Karpas-422 (cell line): ENCODE data around the gene CCNT2. TPM values are rescaled to one million over a fixed set of nuclear protein-coding genes. Genes with fewer than 3 reads are reported as not detected.

ENCODE experiments used
- DNase-seq: peaks from one replicate; pipeline ENCODE4 v3.0.0-alpha.2; 2015
- H2AFZ ChIP-seq: fragments of 200-600 bp; sonication (generic); 2 replicates; pipeline ENCODE4 v1.6.1; 2014; ENCODE audit warnings: antibody characterized with exemption, low read length, mixed read lengths
- H3K27ac ChIP-seq: fragments of 200-600 bp; sonication (generic); 2 replicates; pipeline ENCODE4 v1.5.1; 2014; ENCODE audit warnings: mild to moderate bottlenecking, low read length, moderate library complexity
- H3K27me3 ChIP-seq: fragments of 200-600 bp; sonication (generic); 2 replicates; pipeline ENCODE4 v1.6.1; 2014; ENCODE audit warnings: low read length, mixed read lengths
- H3K36me3 ChIP-seq: fragments of 200-600 bp; sonication (generic); 2 replicates; pipeline ENCODE4 v1.6.1; 2014; ENCODE audit warnings: low read length, mixed read lengths; ENCODE audit not compliant: insufficient read depth
- H3K4me1 ChIP-seq: fragments of 200-600 bp; sonication (generic); 2 replicates; pipeline ENCODE4 v1.6.1; 2014; ENCODE audit warnings: mild to moderate bottlenecking, low read length, mixed read lengths
- H3K4me2 ChIP-seq: fragments of 200-600 bp; sonication (generic); 2 replicates; pipeline ENCODE4 v1.6.1; 2014; ENCODE audit warnings: low read length, low read depth, mild to moderate bottlenecking; ENCODE audit not compliant: poor library complexity, severe bottlenecking
- H3K4me3 ChIP-seq: fragments of 200-600 bp; sonication (generic); 2 replicates; pipeline ENCODE4 v1.5.1; 2014; ENCODE audit warnings: mild to moderate bottlenecking, antibody characterized with exemption, low read length, mixed read lengths
- H3K79me2 ChIP-seq: fragments of 200-600 bp; sonication (generic); 2 replicates; pipeline ENCODE4 v1.6.1; 2014; ENCODE audit warnings: mild to moderate bottlenecking, low read length, mixed read lengths
- H3K9ac ChIP-seq: fragments of 200-600 bp; sonication (generic); 2 replicates; pipeline ENCODE4 v1.6.0; 2014; ENCODE audit warnings: low read length
- H3K9me2 ChIP-seq: fragments of 200-600 bp; sonication (generic), shearing (Covaris generic); replicated peaks from 2 replicates; pipeline ENCODE4 v1.6.0; 2014; ENCODE audit warnings: mild to moderate bottlenecking, low read length, moderate library complexity; ENCODE audit not compliant: insufficient read depth
- H3K9me3 ChIP-seq: fragments of 300-700, 200-600 bp; sonication (generic); 2 replicates; pipeline ENCODE4 v1.6.1; 2014; ENCODE audit warnings: low read length, mixed read lengths
- H4K20me1 ChIP-seq: fragments of 200-600 bp; sonication (generic); 2 replicates; pipeline ENCODE4 v1.6.1; 2014; ENCODE audit warnings: mild to moderate bottlenecking, antibody characterized with exemption, low read length, low read depth; ENCODE audit not compliant: insufficient read depth
- total RNA-seq: library from RNA; depleted of rRNA; stranded (reverse); fragments of >200 nt; shearing (Covaris generic); gene quantifications from 2 replicates; pipeline ENCODE4 v1.2.3, GENCODE V29; 2014; ENCODE audit warnings: low replicate concordance

The CCNT2 gene
- total RNA-seq, 1 experiment from 2014 or later: 42.9 TPM

DNA sequence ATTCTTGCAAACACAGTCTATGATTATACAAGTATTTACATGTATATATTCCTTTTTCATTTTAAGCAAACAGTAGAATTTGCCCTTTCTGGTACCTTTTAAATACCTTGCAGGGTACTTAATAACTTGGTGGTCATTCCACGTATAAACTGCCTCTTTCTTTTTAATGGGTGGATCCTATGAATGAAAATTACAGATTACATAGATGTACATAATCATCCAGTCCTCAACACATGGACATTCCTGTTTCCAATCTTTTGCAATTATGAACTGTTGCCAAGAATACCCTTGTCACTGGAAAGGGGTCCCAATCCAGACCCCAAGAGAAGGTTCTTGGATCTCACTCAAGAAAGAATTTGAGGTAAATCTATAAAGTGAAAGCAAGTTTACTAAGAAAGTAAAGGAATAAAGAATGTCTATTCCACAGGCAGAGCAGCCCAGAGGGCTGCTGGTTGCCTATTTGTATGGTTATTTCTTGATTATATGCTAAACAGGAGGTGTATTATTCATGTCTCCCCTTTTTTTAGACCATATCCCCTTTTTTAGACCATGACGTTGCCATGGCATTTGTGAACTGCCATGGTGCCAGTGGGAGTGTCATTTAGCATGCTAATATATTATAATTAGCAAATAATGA is 7.7 kb upstream of the CCNT2 start:
- Histone ChIP-seq H3K9me2 (no peaks in the 10 kb centered on the region), H2AFZ (no peak overlapping the region), H3K36me3 (no peaks in the 10 kb centered on the region), H3K79me2 (no peaks in the 10 kb centered on the region), H3K4me1 (no peaks in the 10 kb centered on the region), H4K20me1 (no peaks in the 10 kb centered on the region), H3K9me3 (no peaks in the 10 kb centered on the region), H3K4me3 (no peak overlapping the region), H3K27me3 (no peaks in the 10 kb centered on the region), H3K9ac (no peak overlapping the region), H3K4me2 (no peak overlapping the region), H3K27ac (no peak overlapping the region)
- no peak for DNase-seq

DNA sequence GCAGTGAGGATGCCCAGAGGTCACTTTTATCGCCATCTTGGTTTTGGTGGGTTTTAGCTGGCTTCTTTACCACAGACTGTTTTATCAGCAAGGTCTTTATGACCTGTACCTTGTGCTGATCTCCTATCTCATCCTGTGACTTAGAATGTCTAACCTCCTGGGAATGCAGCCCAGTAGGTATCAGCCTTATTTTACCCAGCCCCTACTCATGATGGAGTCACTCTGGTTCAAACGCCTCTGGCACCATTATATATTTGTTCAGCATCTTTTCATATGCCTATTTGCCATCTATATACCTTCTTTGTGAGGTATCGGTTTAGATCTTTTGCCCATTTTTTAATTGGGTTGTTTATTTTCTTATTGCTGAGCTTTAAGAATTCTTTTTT is 7.2 kb upstream of the CCNT2 start:
- no peak overlapping the region for H3K27ac ChIP-seq
- H3K36me3 ChIP-seq: no peaks in the 10 kb centered on the region
- no peaks in the 10 kb centered on the region for H3K79me2 ChIP-seq
- no peaks in the 10 kb centered on the region for H4K20me1 ChIP-seq
- H3K4me1 ChIP-seq: no peaks in the 10 kb centered on the region
- no peaks in the 10 kb centered on the region for H3K9me3 ChIP-seq
- DNase-seq: no peak
- H3K4me3 ChIP-seq: no peak overlapping the region
- no peak overlapping the region for H3K4me2 ChIP-seq
- H3K9me2 ChIP-seq: no peaks in the 10 kb centered on the region
- H2AFZ ChIP-seq: no peak overlapping the region
- no peak overlapping the region for H3K9ac ChIP-seq
- H3K27me3 ChIP-seq: no peaks in the 10 kb centered on the region

DNA sequence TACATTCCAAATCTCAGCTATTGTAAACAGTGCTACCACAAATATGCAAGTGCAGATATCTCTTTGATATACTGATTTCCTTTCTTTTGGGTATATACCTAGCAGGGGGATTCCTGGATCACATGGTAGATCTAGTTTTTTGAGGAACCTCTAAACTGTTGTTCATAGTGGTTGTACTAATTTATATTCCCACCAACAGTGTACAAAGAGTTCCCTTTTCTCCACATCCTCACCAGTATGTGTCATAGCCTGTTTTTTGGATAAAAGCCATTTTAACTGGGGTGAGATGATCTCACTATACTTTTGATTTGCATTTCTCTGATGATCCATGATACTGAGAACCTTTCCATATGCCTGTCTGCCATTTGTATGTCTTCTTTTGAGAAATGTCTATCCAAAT is 6.3 kb upstream of the CCNT2 start:
- no peak overlapping the region for H2AFZ ChIP-seq
- H3K36me3 ChIP-seq: no peaks in the 10 kb centered on the region
- H3K79me2 ChIP-seq: no peaks in the 10 kb centered on the region
- H3K27me3 ChIP-seq: no peaks in the 10 kb centered on the region
- no peaks in the 10 kb centered on the region for H3K9me2 ChIP-seq
- H3K9ac ChIP-seq: no peak overlapping the region
- H4K20me1 ChIP-seq: no peaks in the 10 kb centered on the region
- H3K4me2 ChIP-seq: no peak overlapping the region
- H3K27ac ChIP-seq: no peak overlapping the region
- DNase-seq: no peak
- H3K4me3 ChIP-seq: no peak overlapping the region
- peaks cover 7% of the 10 kb centered on the region for H3K4me1 ChIP-seq
- no peaks in the 10 kb centered on the region for H3K9me3 ChIP-seq

DNA sequence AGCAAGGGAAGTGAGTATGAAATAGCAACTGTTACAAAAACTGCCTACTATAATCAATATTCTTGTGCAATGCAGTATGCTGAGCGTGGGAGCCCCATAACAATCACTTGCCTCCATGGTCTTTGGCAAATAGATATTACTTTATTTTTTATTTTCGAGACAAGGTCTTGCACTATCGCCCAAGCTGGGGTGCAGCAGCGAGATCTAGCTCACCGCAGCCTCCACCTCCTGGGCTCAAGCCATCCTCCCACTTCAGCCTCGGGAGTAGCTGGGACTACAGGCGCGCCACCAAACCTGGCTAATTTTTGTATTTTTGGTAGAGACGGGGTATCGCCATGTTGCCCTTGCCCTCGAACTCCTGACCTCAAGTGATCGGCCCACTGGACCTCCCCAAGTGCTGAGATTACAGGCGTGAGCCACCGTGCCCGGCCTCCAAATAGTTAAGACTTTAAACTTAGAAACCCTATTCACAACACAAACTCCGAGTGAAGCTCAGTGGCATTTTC is 1.2 kb upstream of the CCNT2 start:
- Histone ChIP-seq H3K79me2 (peaks cover 37% of the 10 kb centered on the region), H3K4me2 (peak overlapping the region; percentile 77), H3K27me3 (no peaks in the 10 kb centered on the region), H3K27ac (peak overlapping the region; percentile 95), H3K9ac (peak overlapping the region; percentile 75), H3K36me3 (peaks cover 17% of the 10 kb centered on the region; the same call in 1 of the 2 replicates), H4K20me1 (peaks cover 26% of the 10 kb centered on the region), H2AFZ (peak overlapping the region; percentile 38), H3K4me1 (peaks cover 28% of the 10 kb centered on the region), H3K9me2 (no peaks in the 10 kb centered on the region), H3K4me3 (peak overlapping the region; percentile 71), H3K9me3 (no peaks in the 10 kb centered on the region)
- DNase-seq: peak; percentile 55

DNA sequence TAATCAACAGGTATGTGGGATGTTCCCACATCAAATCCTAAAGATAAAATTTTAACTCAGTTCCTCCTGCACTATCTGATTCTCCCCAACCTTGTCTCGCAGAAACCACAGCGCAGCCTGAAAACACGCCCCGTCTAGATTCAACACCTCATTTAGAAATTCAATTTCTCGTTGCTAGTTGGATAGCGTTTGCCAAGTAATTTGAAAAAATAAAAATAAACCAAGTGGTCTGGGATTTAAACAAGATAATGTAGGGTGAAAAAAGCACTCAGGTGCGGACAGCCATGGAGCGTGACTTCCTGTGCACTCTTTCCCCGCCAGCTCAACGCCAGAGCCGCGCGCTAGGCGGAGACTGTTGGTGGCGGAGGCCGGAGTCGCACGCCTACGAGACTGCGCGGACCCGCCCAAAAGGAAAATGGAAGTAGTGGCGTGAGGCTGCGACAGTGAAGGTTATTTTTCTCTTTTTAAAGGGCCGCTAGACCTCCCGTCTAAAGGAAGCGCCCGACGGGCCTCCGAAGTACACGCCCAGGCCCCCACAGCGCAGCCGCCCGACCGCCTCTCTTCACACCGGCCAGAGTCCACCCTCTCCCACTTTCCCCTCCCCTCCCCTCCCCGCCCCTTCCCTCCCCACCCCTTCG is 615 bp upstream of the CCNT2 start:
- Histone ChIP-seq H3K4me1 (peaks cover 28% of the 10 kb centered on the region), H3K79me2 (peaks cover 43% of the 10 kb centered on the region), H3K9me2 (no peaks in the 10 kb centered on the region), H4K20me1 (peaks cover 30% of the 10 kb centered on the region), H3K27ac (peak overlapping the region; percentile 95), H3K36me3 (peaks cover 21% of the 10 kb centered on the region; the same call in 1 of the 2 replicates), H3K9me3 (no peaks in the 10 kb centered on the region), H3K4me3 (peak overlapping the region; percentile 71), H3K4me2 (peak overlapping the region; percentile 77), H3K27me3 (no peaks in the 10 kb centered on the region), H3K9ac (peak overlapping the region; percentile 75), H2AFZ (peak overlapping the region; percentile 38)
- DNase-seq: no peak

DNA sequence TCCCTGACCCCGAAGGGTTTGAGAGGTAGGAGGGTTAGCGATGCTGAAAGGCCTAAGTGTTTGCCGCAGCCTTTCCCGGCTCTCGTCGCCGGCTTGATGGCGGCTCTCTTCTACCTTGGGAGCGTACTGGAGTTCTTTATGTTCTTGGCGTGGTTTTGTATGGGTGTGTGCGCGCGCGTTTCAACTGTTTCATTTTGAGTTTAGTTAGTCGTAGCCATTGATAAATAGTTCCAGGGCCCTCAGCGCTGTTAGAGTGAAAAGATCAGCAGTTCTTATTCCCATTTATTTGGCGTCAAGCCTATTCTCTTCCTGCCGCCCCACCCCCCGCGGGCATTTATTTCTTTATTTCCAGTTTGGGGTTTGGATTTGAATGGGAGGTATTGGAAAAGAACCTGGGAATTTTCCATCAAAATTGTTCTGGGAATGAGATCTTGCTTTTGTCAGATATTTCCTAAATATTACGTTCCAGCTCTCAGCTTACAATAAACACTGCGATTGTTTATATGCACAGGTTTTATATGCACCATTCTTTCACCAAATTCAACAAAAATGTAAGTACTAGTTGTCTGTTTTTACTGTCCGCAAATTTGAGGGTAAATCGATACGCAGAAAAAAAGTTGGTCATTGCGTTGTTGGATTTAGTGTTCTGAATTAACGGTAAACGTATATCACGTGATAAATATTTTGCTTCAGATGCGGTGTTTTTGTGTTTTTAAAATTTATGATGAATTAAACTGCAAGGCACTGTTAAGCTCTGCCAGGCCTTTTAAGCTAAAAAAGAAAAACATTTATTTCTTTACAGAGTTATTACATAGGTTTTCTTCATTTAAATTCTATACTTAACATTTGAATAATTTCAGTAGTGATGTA is 954 bp downstream of the CCNT2 start:
- Histone ChIP-seq H2AFZ (no peak overlapping the region), H3K79me2 (peaks cover 58% of the 10 kb centered on the region), H3K9me3 (no peaks in the 10 kb centered on the region), H3K4me3 (peak overlapping the region; percentile 84), H3K9ac (peak overlapping the region; percentile 85), H3K4me2 (peak overlapping the region; percentile 79), H3K36me3 (peaks cover 30% of the 10 kb centered on the region; the same call in 1 of the 2 replicates), H4K20me1 (peaks cover 40% of the 10 kb centered on the region), H3K9me2 (no peaks in the 10 kb centered on the region), H3K27me3 (no peaks in the 10 kb centered on the region), H3K27ac (peak overlapping the region; percentile 95), H3K4me1 (peaks cover 31% of the 10 kb centered on the region)
- peak; percentile 72 for DNase-seq

DNA sequence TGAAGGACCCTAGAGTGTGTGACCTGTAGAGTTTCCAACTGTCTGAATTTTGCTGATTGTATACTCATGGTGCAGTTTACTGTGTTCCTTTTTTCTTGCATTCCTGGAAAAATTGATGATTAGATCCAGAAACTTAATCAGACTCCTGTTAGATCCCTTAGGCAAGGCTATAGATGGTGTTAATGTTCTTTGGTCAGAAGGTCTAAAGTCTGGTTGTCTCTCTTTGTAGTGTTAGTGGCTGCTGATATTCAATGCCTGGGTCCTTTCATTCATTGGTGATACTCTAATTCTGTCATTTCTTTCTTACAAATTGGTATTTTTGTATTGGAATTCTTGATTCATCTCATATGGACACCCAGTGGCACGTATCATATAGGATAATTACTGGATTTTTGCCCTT is 6.3 kb downstream of the CCNT2 start:
- Histone ChIP-seq H2AFZ (no peak overlapping the region), H3K27me3 (no peaks in the 10 kb centered on the region), H3K4me1 (peaks cover 42% of the 10 kb centered on the region), H3K9ac (no peak overlapping the region), H3K79me2 (peaks cover 99% of the 10 kb centered on the region), H3K9me3 (no peaks in the 10 kb centered on the region), H3K9me2 (no peaks in the 10 kb centered on the region), H3K27ac (no peak overlapping the region), H3K4me3 (no peak overlapping the region), H3K36me3 (peaks cover 37% of the 10 kb centered on the region; the same call in 1 of the 2 replicates), H4K20me1 (peaks cover 70% of the 10 kb centered on the region), H3K4me2 (no peak overlapping the region)
- no peak for DNase-seq
